GM21717 (cell line): ENCODE measurements around the gene RAB6B.

ENCODE experiments used
- ATAC-seq: cut with Tn5 transposase; IDR thresholded peaks from one replicate; pipeline ENCODE4 v1.9.1; 2021; ENCODE audit warnings: mild to moderate bottlenecking, moderate library complexity; ENCODE audit not compliant: unreplicated experiment

Gene RAB6B

GRCh38 chr3:133895208-133896001 lies at the start of gene RAB6B:
TSS of gene RAB6B (minus strand) at chr3:133895882. CDS start at chr3:133895466, 416 bp downstream.
- no peak for ATAC-seq

GRCh38 chr3:133944641-133945380 lies 49.1 kb upstream of the RAB6B start:
- no peak for ATAC-seq

- no peak for ATAC-seq
Measured at GRCh38 chr3:133944181-133944580, 48.5 kb upstream of the RAB6B start.

- ATAC-seq: no peak
Measured at GRCh38 chr3:133943639-133944141, 48.0 kb upstream of the RAB6B start.

- no peak for ATAC-seq
Measured at GRCh38 chr3:133943031-133943535, 47.4 kb upstream of the RAB6B start.

- ATAC-seq: no peak
Measured at GRCh38 chr3:133941415-133941821, 45.7 kb upstream of the RAB6B start.

- no peak for ATAC-seq
Measured at GRCh38 chr3:133940536-133940935, 44.9 kb upstream of the RAB6B start.

GRCh38 chr3:133939463-133939835 lies 43.8 kb upstream of the RAB6B start:
- ATAC-seq: no peak

- no peak for ATAC-seq
Measured at GRCh38 chr3:133938770-133939462, 43.2 kb upstream of the RAB6B start.

GRCh38 chr3:133937756-133938601 lies 42.3 kb upstream of the RAB6B start:
- ATAC-seq: no peak

GRCh38 chr3:133937061-133937686 lies 41.5 kb upstream of the RAB6B start:
- no peak for ATAC-seq

- no peak for ATAC-seq
Measured at GRCh38 chr3:133935843-133936769, 40.4 kb upstream of the RAB6B start.

- no peak for ATAC-seq
Measured at GRCh38 chr3:133934996-133935842, 39.5 kb upstream of the RAB6B start.

GRCh38 chr3:133934073-133934970 lies 38.6 kb upstream of the RAB6B start:
- ATAC-seq: no peak

GRCh38 chr3:133933097-133934024 lies 37.7 kb upstream of the RAB6B start:
- ATAC-seq: no peak

GRCh38 chr3:133932009-133932408 lies 36.3 kb upstream of the RAB6B start:
- ATAC-seq: no peak
